GM11168 (cell line): ENCODE measurements around the gene DIP2C.

Experiments used
- in situ Hi-C: fragments of 300-500 bp; cut with MboI; formaldehyde crosslinking; loops from one replicate; pipeline ENCODE4 v1.12.0; 2022; ENCODE audit warnings: low sequenced_read_pairs; ENCODE audit not compliant: unreplicated experiment

DIP2C gene

DNA sequence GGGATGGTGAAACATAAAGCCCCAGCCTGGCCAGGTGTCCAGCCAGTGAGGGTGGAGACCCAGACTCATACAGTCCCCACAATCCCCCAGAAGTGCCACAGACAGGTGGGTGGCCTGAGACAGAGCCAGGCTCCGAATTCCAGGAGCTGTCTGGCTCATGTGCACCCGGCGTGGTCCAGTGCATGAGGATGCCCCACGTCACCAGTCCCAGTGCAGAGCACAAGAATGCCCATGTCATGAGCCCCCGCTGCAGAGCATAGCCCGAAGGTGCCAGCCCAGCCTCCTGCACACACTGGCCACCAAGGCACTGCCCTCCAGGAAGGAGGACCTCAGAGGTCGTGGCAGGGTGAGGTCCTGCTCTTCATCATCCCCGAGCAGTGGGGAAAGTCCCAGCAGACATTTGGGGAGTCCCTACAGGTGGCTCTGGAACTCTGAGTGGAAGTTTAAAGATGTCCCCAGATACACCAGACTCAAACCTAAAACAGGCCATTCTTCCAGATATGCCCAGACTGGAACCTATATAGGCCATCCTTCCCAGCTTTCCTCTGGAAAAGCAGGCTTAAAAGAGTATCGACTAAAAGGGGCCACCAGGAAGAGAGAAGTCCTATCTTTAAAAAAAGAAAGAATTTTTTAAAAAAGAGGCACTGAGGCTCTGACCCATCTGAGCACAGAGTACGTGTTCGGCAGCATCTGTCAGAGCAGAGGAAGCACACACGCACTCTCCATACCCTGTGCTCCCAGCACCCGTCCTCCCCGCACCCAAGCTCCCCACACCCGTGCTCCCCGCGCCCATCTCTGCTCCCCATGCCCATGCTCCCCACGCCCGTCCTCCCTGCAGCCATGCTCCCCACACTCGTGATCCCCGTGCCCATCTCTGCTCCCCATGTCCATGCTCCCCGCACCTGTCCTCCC lies 11.5 kb downstream of the DIP2C start:
- in situ Hi-C loops: no loop called here

- in situ Hi-C loops: no loop called here
Measured at GRCh38 chr10:677038-677437, 12.4 kb downstream of the DIP2C start.

GRCh38 chr10:676178-676577 lies 13.3 kb downstream of the DIP2C start:
- in situ Hi-C loops: no loop called here

GRCh38 chr10:675532-675931 lies 13.9 kb downstream of the DIP2C start:
- in situ Hi-C loops: no loop called here

- in situ Hi-C loops: no loop called here
Measured at GRCh38 chr10:673492-673891, 16.0 kb downstream of the DIP2C start.

DNA sequence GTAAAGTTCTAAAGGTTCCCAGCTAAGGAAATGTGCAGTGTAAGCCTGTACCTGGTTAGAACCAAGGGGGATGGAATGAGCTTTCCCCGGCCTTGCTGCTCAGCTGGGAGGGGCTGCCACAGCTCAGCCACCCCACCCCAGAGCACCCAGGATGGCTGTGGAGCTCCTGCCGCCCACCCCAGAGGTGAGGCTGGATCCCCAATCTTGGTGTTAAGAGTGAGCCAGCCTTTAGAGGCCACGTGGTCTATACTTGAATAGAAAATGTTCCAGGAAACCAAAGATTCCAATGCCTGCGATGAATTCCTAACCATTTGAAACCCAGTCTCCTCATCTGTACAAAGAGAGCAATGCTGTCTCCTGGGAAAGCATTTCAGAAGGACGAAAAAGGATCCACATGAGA lies 16.5 kb downstream of the DIP2C start:
- in situ Hi-C loops: no loop called here

DNA sequence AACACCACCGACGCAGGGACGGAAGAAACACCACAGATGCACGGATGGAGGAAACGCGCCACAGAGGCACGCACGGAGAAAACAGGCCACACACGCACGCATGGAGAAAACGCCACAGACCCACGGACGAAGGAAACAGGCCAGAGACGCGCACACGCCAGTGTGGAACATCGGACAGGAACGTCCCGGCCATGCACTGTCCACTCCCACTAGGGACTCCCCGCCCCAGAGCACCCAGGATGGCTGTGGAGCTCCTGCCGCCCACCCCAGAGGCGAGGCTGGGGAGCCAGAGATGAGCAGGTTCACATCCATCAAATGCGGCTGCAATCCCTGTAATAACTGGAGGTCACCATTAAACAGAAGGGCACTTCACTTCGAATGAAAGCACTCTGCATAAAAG lies 17.3 kb downstream of the DIP2C start:
- in situ Hi-C loops: no loop called here

GRCh38 chr10:670990-671389 lies 18.5 kb downstream of the DIP2C start:
- in situ Hi-C loops: no loop called here

DNA sequence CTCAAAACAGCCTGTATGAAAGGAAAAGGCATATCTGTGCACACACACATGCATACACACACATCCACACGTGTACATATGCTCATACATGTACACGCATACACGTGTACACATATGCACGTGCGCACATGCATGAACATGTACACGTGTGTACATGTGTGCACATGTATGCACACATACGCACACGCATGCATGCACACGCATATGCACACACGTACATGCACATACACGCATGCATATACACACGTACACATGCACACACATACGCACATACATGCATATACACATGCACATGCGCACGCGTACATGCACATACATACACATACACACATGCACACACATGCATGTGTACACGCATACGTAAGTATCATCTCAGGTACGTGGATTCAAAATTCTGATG lies 19.4 kb downstream of the DIP2C start:
- in situ Hi-C loops: no loop called here

DNA sequence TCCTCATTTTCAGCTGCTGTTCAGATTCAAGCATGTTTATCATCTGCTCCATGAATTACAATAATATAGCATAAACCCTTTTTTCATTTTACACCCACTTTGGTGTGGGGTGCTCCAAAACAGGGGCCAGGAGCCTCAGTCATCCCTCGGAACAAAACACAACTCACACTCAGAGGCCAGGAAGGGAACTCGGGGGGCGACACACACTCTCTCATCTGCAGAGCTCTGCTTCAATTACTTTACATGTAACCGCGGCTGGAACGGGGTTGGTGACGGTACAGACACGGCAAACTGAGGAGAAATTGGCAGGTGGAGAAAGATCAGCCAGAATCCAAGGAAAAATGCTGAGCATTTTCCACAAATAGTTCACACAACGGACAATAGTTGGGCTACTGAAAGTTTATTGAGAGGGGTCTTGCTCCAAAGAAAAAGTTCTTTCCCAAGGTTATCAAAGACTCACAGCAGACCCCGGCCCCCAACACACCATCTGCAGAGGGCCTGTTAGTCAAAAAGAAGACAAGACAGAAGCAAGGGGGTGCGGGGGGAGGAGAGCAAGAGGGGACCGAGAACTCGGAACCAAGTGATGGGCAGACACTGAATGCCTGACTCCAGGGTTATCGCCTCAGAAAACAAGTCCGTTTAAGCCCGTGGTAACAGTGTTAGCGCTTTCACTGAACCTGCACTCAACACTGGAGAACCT lies 20.5 kb downstream of the DIP2C start:
- in situ Hi-C loops: no loop called here

- in situ Hi-C loops: no loop called here
Measured at GRCh38 chr10:667602-668143, 21.8 kb downstream of the DIP2C start.

DNA sequence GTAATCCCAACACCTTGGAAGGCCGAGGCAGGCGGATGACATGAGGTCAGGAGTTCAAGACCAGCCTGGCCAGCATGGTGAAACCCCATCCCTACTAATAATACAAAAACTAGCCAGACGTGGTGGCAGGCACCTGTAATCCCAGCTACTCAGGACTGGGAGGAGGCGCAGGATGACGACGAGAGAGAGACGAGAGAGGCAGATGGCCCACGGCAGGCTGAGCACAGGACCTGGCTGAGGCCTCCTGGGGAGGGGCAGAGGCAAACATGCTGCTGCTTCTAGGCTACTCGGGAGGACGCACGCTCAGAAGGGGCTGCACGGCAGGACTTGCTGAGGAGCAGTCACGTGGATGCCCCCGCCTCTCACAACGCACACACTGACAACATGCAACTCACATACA lies 22.4 kb downstream of the DIP2C start:
- in situ Hi-C loops: no loop called here

- in situ Hi-C loops: no loop called here
Measured at GRCh38 chr10:666237-667012, 23.0 kb downstream of the DIP2C start.

DNA sequence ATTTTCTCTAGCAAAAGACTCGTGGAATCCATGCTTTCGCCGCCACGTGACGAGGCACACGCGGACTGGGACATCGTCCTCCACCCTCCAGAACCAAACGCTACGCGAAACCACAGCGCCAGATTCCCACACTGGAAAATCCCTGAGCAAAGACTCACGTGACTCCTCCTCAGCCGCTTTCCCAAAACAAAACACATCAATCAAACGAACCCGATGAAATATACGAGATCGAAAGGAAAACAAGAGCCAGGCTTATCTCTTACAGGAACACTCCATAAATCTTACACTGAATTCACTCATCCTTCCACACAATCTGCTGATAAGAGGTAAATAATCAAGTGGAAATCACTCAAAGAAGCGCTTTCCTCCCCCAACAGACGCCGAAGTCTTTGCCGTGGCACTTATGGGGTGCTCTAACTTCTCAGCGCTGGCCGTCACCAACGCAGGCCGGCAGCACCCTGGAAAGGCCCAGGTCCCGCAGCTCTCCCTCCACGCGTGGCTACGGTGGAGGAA lies 23.8 kb downstream of the DIP2C start:
- in situ Hi-C loops: no loop called here

- in situ Hi-C loops: no loop called here
Measured at GRCh38 chr10:664893-665292, 24.6 kb downstream of the DIP2C start.

GRCh38 chr10:664301-664700 lies 25.2 kb downstream of the DIP2C start:
- in situ Hi-C loops: no loop called here

- in situ Hi-C loops: no loop called here
Measured at GRCh38 chr10:663831-664251, 25.6 kb downstream of the DIP2C start.

DNA sequence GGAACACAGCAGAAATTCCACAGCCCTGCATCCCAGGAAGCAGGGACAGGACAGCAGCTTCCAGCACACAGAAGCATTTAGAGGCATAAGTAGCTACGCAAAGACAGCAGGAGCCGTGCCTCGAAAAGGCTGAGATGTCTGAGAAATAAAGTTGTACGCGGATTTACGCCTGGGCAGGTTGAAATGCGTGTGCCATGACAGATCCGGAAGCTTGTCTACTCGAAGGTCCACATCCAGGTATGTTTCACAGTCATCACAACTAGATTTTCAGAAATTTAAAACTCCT lies 26.1 kb downstream of the DIP2C start:
- in situ Hi-C loops: no loop called here

DNA sequence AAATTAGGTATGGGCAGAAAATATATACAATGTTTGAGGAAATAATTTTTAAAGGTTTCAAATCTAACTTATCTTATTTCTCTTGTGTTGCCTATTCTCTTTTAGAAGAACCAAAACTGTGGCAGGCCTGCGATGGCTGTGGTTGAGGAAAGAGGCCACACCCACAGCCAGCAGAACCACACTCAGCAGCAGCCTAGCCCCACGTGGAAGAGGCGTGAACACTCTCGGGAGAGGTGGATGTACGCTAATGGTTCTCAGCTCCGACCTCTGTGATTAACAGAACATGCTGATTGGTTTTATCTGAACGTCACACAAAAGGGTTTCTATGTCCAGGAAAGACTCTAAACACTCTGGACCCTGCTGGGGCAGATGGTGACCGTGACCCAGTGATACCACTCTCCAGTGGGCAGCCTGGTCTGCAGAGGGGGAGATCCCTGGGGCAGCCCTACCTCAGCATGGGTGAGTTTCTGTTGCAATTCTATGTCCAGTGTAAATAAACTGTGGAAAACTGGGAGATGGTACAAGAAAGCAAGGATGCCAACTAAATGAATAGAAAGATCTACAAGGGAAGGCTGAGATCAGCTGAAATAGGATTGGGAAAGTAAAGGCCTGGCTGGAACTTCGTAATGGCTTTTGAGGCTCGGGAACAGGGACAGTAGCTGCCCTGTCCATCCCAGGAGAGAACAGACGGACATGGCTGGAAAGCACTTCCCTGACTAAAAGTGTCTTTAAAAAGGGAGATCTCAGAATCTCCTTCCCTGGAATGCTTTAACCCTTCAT lies 26.6 kb downstream of the DIP2C start:
- in situ Hi-C loops: no loop called here

DNA sequence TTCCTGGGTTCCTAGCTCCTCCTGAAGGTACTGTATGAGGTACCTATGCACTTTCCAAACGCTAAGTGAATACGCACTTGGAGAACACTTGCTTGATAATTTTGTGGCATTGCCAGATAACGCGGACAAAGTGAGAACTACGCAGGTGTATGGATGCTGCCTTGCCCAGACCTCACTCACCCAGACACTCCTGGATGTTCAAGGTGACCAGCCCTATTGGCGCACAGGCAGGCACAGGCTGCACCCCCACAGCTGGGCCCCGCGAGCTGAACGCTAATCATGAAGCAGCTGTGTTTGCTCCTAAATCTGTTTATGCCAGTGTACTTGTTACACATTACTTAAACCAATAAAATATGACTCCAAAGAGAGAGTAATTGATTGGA lies 27.3 kb downstream of the DIP2C start:
- in situ Hi-C loops: no loop called here
